ENCODE results near the gene CD1D.

GRCh38 chr1:158176399-158176798 is 4.3 kb upstream of the CD1D start:
- no peak for TF ChIP-seq POLR2A (IDR thresholded peaks at IDR 0.05; ENCODE audit: low read length)
- no peak for TF ChIP-seq GATA1 (IDR thresholded peaks at IDR 0.05; ENCODE audit: low read depth, low read length)
